Astrocyte of the spinal cord (primary cell): ENCODE data around the gene CEBPA.

Source experiments
- DNase-seq: peaks from one replicate; pipeline ENCODE4 v3.0.0; 2011; ENCODE audit warnings: low read depth, low spot score
- H3K4me3 ChIP-seq: 2 replicates; pipeline ENCODE4 v1.5.1; 2011; ENCODE audit warnings: low read depth, mild to moderate bottlenecking, low read length, moderate library complexity
- CTCF ChIP-seq: IDR thresholded peaks from 2 replicates; pipeline ENCODE4 v1.5.1; 2012; ENCODE audit warnings: low read depth, mild to moderate bottlenecking, low read length, inconsistent platforms
- in situ Hi-C: cut with HindIII; loops from 2 replicates; pipeline ENCODE4 v1.10.0; 2017; ENCODE audit warnings: low sequenced_read_pairs

The CEBPA gene

GRCh38 chr19:33271246-33272021 is 30.9 kb downstream of the CEBPA start:
- H3K4me3 ChIP-seq = no peak overlapping the region
- in situ Hi-C loops = no loop called here
- no peak for DNase-seq
- no peak for TF ChIP-seq CTCF

- in situ Hi-C loops = no loop called here
- no peak for TF ChIP-seq CTCF
- DNase-seq = no peak
- no peak overlapping the region for H3K4me3 ChIP-seq
Observed at GRCh38 chr19:33270769-33271168, 31.6 kb downstream of the CEBPA start.

- no peak for DNase-seq
- H3K4me3 ChIP-seq = no peak overlapping the region
- in situ Hi-C loops = no loop called here
- TF ChIP-seq CTCF = no peak
Observed at GRCh38 chr19:33269016-33269415, 33.3 kb downstream of the CEBPA start.

- TF ChIP-seq CTCF = no peak
- in situ Hi-C loops = no loop called here
- no peak for DNase-seq
- H3K4me3 ChIP-seq = no peak overlapping the region
Observed at GRCh38 chr19:33268162-33268991, 34.0 kb downstream of the CEBPA start.

- H3K4me3 ChIP-seq = no peak overlapping the region
- DNase-seq = no peak
- in situ Hi-C loops = no loop called here
- TF ChIP-seq CTCF = no peak
Observed at GRCh38 chr19:33267706-33268105, 34.6 kb downstream of the CEBPA start.

- in situ Hi-C loops = no loop called here
- no peak for DNase-seq
- H3K4me3 ChIP-seq = no peak overlapping the region
- TF ChIP-seq CTCF = no peak
Observed at GRCh38 chr19:33266974-33267484, 35.3 kb downstream of the CEBPA start.
